SKM-1 (cell line): ENCODE measurements around the gene SLC34A3.
A peak's percentile ranks its signal among the peaks of the same experiment; 100 is the strongest.
"Not testable (repeated sequence)": the region's sequence is repeated elsewhere in the genome, so short reads cannot be mapped to it uniquely, and the experiment has no call there.

Experiments
- DNase-seq: peaks from one replicate; lab custom pipeline; 2025; ENCODE audit not compliant: unreplicated experiment; lab: John Stamatoyannopoulos, UW

SLC34A3 gene

GRCh38 chr9:137228968-137229896 is 1.5 kb upstream of the SLC34A3 start:
- DNase-seq = no peak

- no peak for DNase-seq
These were observed 597 bp upstream of the SLC34A3 start for GRCh38 chr9:137229903-137230704.

- DNase-seq = no peak
These were observed 805 bp downstream of the SLC34A3 start for GRCh38 chr9:137231372-137232039.

GRCh38 chr9:137232101-137232500 is 1.4 kb downstream of the SLC34A3 start:
- DNase-seq = no peak

GRCh38 chr9:137232510-137232909 is 1.8 kb downstream of the SLC34A3 start:
- DNase-seq = no peak

- DNase-seq = no peak
These were observed 2.7 kb downstream of the SLC34A3 start for GRCh38 chr9:137233143-137233980.

GRCh38 chr9:137234055-137234697 is 3.5 kb downstream of the SLC34A3 start:
- no peak for DNase-seq

GRCh38 chr9:137234758-137235423 is 4.2 kb downstream of the SLC34A3 start:
- DNase-seq = no peak

- no peak for DNase-seq
These were observed 4.9 kb downstream of the SLC34A3 start for GRCh38 chr9:137235424-137236237.

GRCh38 chr9:137236238-137236935 is 5.7 kb downstream of the SLC34A3 start:
- peak; percentile 61 for DNase-seq

GRCh38 chr9:137236936-137237421 is 6.3 kb downstream of the SLC34A3 start:
- no peak for DNase-seq

GRCh38 chr9:137237759-137238726 is 7.3 kb downstream of the SLC34A3 start:
- DNase-seq = no peak

- not testable (repeated sequence) for DNase-seq
These were observed 9.0 kb downstream of the SLC34A3 start for GRCh38 chr9:137239541-137240200.

GRCh38 chr9:137240318-137240840 is 9.7 kb downstream of the SLC34A3 start:
- DNase-seq = no peak

GRCh38 chr9:137240841-137241489 is 10.3 kb downstream of the SLC34A3 start, which contains the start of gene TUBB4B:
Gene TUBB4B (plus strand): TSS chr9:137241287. CDS start chr9:137241361, 74 bp downstream.
- DNase-seq = peak; percentile 99
